ENCODE results near the gene KIAA2012.

DNA sequence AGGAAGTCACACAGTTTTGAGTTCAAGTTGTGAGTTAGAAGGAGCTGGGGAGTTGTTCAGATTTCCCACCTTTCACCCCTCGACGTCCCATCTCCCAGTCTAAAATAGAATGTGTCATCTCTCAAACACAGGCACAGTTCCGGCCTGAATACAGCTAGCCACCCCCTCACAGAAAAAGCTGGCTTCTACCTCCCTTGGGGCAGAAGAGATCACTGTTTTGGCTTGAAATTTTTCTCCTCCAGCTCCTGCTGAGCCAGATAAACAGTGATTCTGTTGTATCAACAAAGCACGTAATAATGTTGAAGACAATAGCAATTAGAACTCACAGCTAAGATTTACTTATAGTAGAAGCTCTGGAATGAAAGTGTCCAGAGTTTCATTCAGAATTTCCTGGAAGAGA lies 74.7 kb downstream of the KIAA2012 start:
- TF ChIP-seq CTCF (IDR thresholded peaks at IDR 0.05; ENCODE audit: low read length) (no peak), EZH2 (optimal IDR thresholded peaks at IDR 0.05; ENCODE audit: low read depth, low read length) (no peak), EZH2phosphoT487 (IDR thresholded peaks at IDR 0.05; ENCODE audit: low read length) (no peak)
